CD8-positive, alpha-beta memory T cell (primary cell): ENCODE measurements around the gene OAS2. TPM values are rescaled to one million over a fixed set of nuclear protein-coding genes. Genes with fewer than 3 reads are reported as not detected.

Experiments used
- CTCF ChIA-PET: fragments of 350-600 bp; sonication (Branson Sonifier 250); formaldehyde crosslinking; loops from one replicate; lab custom pipeline; 2021; ENCODE audit warnings: antibody characterized with exemption; lab: Charles Lee
- POLR2A ChIA-PET: fragments of 350-600 bp; sonication (Branson Sonifier 250); formaldehyde crosslinking; loops from one replicate; lab custom pipeline; 2021; ENCODE audit warnings: antibody characterized with exemption; lab: Charles Lee
- DNase-seq, 5 donors: peaks; one replicate each; pipeline versions ENCODE4 v3.0.0 to v3.0.0-alpha.2; 2020 to 2022; ENCODE audit warnings: mixed read lengths in 1 of 5
- H3K27ac ChIP-seq: one replicate; pipeline ENCODE4 v1.7.0; 2013; ENCODE audit warnings: low read depth, mild to moderate bottlenecking, low read length, moderate library complexity
- H3K27me3 ChIP-seq: 2 replicates; pipeline ENCODE4 v1.7.0; 2013; ENCODE audit warnings: low read length, mild to moderate bottlenecking; ENCODE audit not compliant: insufficient read depth, poor library complexity, severe bottlenecking
- H3K36me3 ChIP-seq: 2 replicates; pipeline ENCODE4 v1.7.0; 2013; ENCODE audit warnings: mild to moderate bottlenecking, low read length, moderate library complexity; ENCODE audit not compliant: insufficient read depth
- H3K4me1 ChIP-seq: 2 replicates; pipeline ENCODE4 v1.7.0; 2013; ENCODE audit warnings: mild to moderate bottlenecking, low read length, moderate library complexity; ENCODE audit not compliant: insufficient read depth
- H3K4me3 ChIP-seq: 2 replicates; pipeline ENCODE4 v1.7.0; 2013; ENCODE audit warnings: mild to moderate bottlenecking, low read length
- H3K9me3 ChIP-seq: 2 replicates; pipeline ENCODE4 v1.7.0; 2013; ENCODE audit warnings: mild to moderate bottlenecking, low read length
- H3K27ac Mint-ChIP-seq, 8 donors: one replicate each; pipeline ENCODE4 v1.8.0; 2020 to 2021; ENCODE audit warnings: mixed read lengths in 8 of 8, mild to moderate bottlenecking in 6 of 8, inconsistent platforms in 3 of 8, moderate library complexity in 3 of 8
- H3K27me3 Mint-ChIP-seq, 2 donors: one replicate each; pipeline ENCODE4 v1.8.0; 2020 to 2021; ENCODE audit warnings: mixed read lengths in 2 of 2, mild to moderate bottlenecking in 1 of 2, moderate library complexity in 1 of 2
- H3K36me3 Mint-ChIP-seq, 3 donors: one replicate each; pipeline ENCODE4 v1.8.0; 2020 to 2021; ENCODE audit warnings: mixed read lengths in 3 of 3, inconsistent platforms in 1 of 3, mild to moderate bottlenecking in 1 of 3
- H3K4me1 Mint-ChIP-seq, 3 donors: one replicate each; pipeline ENCODE4 v1.8.0; 2020 to 2021; ENCODE audit warnings: mixed read lengths in 3 of 3, inconsistent platforms in 1 of 3, mild to moderate bottlenecking in 1 of 3
- H3K4me3 Mint-ChIP-seq, 7 donors: one replicate each; pipeline ENCODE4 v1.8.0; 2020 to 2021; ENCODE audit warnings: mixed read lengths in 7 of 7, mild to moderate bottlenecking in 6 of 7, moderate library complexity in 4 of 7, inconsistent platforms in 2 of 7
- H3K9me3 Mint-ChIP-seq, 5 donors: one replicate each; pipeline ENCODE4 v1.8.0; 2020 to 2022; ENCODE audit warnings: mixed read lengths in 5 of 5, mild to moderate bottlenecking in 3 of 5, moderate library complexity in 2 of 5, inconsistent platforms in 1 of 5
- polyA plus RNA-seq: library from polyadenylated mRNA; unstranded; fragments of 300-500 nt; fragmentation: Illumina TruSeq; gene quantifications from one replicate; pipeline ENCODE4 v1.2.3, GENCODE V29; 2021
- total RNA-seq, 2 experiments: library from RNA; stranded (reverse); gene quantifications; one replicate each; pipeline ENCODE4 v1.2.3, GENCODE V29; 2021

Gene OAS2
- total and polyA plus RNA-seq, 3 experiments from 2014 or later, result 40.1 to 50.9 (median 46.6) TPM

GRCh38 chr12:112961074-112961473 is 17.2 kb upstream of the OAS2 start:
- POLR2A ChIA-PET, result no interaction called here
- no peak overlapping the region for H3K4me3 Mint-ChIP-seq
- no peaks in the 10 kb centered on the region for H3K4me1 ChIP-seq

GRCh38 chr12:112961536-112961935 is 16.8 kb upstream of the OAS2 start:
- Histone ChIP-seq H3K4me3 (no peak overlapping the region), H3K27ac (no peak overlapping the region), H3K4me1 (no peaks in the 10 kb centered on the region), H3K36me3 (peaks cover 49% of the 10 kb centered on the region), H3K9me3 (no peaks in the 10 kb centered on the region), H3K27me3 (no peaks in the 10 kb centered on the region)
- Mint-ChIP-seq H3K4me1 (peaks cover 6 to 15% (median 11%) of the 10 kb centered on the region in 3 donors), H3K27me3 (no peaks in the 10 kb centered on the region), H3K9me3 (peaks cover 0 to 8% (median 5%) of the 10 kb centered on the region in 5 donors), H3K27ac (peak overlapping the region in 3 of 8 donors; percentile 2 to 38 (median 27)), H3K4me3 (no peak overlapping the region), H3K36me3 (peaks cover 47 to 93% (median 55%) of the 10 kb centered on the region in 3 donors)
- ChIA-PET CTCF (interaction anchor here (2.0 kb wide), 1 partner anchor 31 kb away, joined by 9 read pairs; no protein-coding TSS in a partner anchor), POLR2A (no interaction called here)
- no peak for DNase-seq

More at GRCh38 chr12:112961074-112961473, 17.2 kb upstream of the OAS2 start:
- H3K4me3 ChIP-seq, result no peak overlapping the region
- CTCF ChIA-PET, result interaction anchor here (2.0 kb wide), 1 partner anchor 32 kb away, joined by 9 read pairs; no protein-coding TSS in a partner anchor
- Mint-ChIP-seq H3K27me3 (no peaks in the 10 kb centered on the region), H3K36me3 (peaks cover 43 to 93% (median 60%) of the 10 kb centered on the region in 3 donors), H3K4me1 (peaks cover 9 to 18% (median 15%) of the 10 kb centered on the region in 3 donors), H3K9me3 (peaks cover 0 to 8% (median 5%) of the 10 kb centered on the region in 5 donors), H3K27ac (peak overlapping the region in 4 of 8 donors; percentile 2 to 38 (median 17))
- DNase-seq, result no peak
- no peaks in the 10 kb centered on the region for H3K9me3 ChIP-seq
- H3K27me3 ChIP-seq, result no peaks in the 10 kb centered on the region
- H3K27ac ChIP-seq, result no peak overlapping the region
- peaks cover 44% of the 10 kb centered on the region for H3K36me3 ChIP-seq

DNA sequence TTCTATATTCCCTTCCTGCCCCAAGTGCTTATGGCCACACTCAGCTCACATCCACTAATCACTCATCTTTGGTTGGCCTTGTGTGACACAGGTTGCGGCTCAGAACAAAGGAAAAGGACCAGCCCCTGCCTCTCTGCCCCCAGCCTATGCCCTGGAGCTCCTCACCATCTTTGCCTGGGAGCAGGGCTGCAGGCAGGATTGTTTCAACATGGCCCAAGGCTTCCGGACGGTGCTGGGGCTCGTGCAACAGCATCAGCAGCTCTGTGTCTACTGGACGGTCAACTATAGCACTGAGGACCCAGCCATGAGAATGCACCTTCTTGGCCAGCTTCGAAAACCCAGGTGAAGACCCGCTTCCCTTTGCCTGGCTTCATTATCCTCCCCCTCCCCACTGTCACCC is 15.8 kb upstream of the OAS2 start:
- Mint-ChIP-seq H3K36me3 (peaks cover 37 to 92% (median 45%) of the 10 kb centered on the region in 3 donors), H3K4me1 (peaks cover 4 to 11% (median 8%) of the 10 kb centered on the region in 3 donors), H3K27me3 (no peaks in the 10 kb centered on the region), H3K27ac (peak overlapping the region in 1 of 8 donors; percentile 29), H3K9me3 (peaks cover 0 to 8% (median 5%) of the 10 kb centered on the region in 5 donors), H3K4me3 (no peak overlapping the region)
- H3K9me3 ChIP-seq, result no peaks in the 10 kb centered on the region
- CTCF ChIA-PET, result interaction anchor here (2.0 kb wide), 1 partner anchor 30 kb away, joined by 9 read pairs; no protein-coding TSS in a partner anchor
- peaks cover 49% of the 10 kb centered on the region for H3K36me3 ChIP-seq
- no peaks in the 10 kb centered on the region for H3K4me1 ChIP-seq
- H3K27ac ChIP-seq, result no peak overlapping the region
- POLR2A ChIA-PET, result no interaction called here
- H3K4me3 ChIP-seq, result no peak overlapping the region
- H3K27me3 ChIP-seq, result no peaks in the 10 kb centered on the region
- DNase-seq, result no peak

DNA sequence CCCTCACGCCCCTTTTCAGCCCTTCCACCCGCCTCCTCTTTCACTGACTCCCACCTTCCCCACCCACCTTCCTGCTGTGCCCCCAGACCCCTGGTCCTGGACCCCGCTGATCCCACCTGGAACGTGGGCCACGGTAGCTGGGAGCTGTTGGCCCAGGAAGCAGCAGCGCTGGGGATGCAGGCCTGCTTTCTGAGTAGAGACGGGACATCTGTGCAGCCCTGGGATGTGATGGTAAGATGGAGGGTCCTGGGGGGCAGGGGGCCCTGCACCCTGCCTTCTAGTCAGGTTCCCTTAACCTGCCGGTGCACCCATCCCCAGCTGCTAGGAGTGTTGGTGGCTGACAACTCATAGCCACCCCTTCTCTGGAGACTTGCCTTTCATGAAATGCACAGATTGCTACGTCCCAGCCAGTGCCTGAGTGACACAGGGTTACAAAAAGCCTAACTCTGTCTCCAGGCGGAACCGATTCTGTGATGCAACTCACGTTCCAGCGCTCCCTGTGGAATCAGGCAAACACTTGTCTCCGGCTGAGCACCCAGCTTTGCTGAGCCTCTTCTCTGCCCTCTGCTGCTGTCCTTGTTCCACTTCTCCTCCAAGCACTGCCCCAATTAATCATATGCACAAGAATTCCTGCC is 15.0 kb upstream of the OAS2 start:
- Mint-ChIP-seq H3K9me3 (peaks cover 0 to 8% (median 3%) of the 10 kb centered on the region in 5 donors), H3K4me1 (peaks cover 4 to 11% (median 8%) of the 10 kb centered on the region in 3 donors), H3K36me3 (peaks cover 35 to 94% (median 43%) of the 10 kb centered on the region in 3 donors), H3K4me3 (no peak overlapping the region), H3K27me3 (no peaks in the 10 kb centered on the region), H3K27ac (no peak overlapping the region)
- no peaks in the 10 kb centered on the region for H3K4me1 ChIP-seq
- H3K27ac ChIP-seq, result no peak overlapping the region
- ChIA-PET CTCF (interaction anchor here (2.0 kb wide), 1 partner anchor 30 kb away, joined by 9 read pairs; no protein-coding TSS in a partner anchor), POLR2A (no interaction called here)
- H3K9me3 ChIP-seq, result no peaks in the 10 kb centered on the region
- DNase-seq, result no peak
- H3K27me3 ChIP-seq, result no peaks in the 10 kb centered on the region
- peaks cover 55% of the 10 kb centered on the region for H3K36me3 ChIP-seq
- H3K4me3 ChIP-seq, result no peak overlapping the region

DNA sequence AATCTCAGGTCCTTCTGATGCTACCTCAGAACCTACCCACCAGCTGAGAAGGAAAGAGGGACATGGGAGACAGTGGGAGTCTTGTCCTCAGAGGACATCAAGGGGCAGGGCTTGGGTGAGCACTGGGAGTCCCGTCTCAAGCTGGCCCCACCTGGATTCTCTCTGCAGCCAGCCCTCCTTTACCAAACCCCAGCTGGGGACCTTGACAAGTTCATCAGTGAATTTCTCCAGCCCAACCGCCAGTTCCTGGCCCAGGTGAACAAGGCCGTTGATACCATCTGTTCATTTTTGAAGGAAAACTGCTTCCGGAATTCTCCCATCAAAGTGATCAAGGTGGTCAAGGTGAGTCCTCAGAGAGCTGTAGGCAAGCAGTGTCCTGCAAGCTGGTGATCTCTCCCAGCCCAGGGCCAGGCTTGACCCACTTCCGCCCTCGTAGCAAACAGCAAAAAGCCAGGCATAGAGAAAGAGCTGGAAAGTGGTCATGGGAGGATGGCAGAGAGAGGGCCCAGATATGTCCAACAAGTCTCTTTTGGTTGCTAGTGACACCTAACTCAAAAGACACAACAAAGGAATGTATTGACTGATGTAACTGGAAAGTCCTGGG is 14.2 kb upstream of the OAS2 start:
- Histone ChIP-seq H3K4me3 (no peak overlapping the region), H3K27me3 (no peaks in the 10 kb centered on the region), H3K27ac (no peak overlapping the region), H3K4me1 (no peaks in the 10 kb centered on the region), H3K9me3 (no peaks in the 10 kb centered on the region), H3K36me3 (peaks cover 55% of the 10 kb centered on the region)
- DNase-seq, result no peak
- Mint-ChIP-seq H3K4me3 (no peak overlapping the region), H3K4me1 (peaks cover 4 to 11% (median 8%) of the 10 kb centered on the region in 3 donors), H3K9me3 (peaks cover 0 to 8% (median 3%) of the 10 kb centered on the region in 5 donors), H3K27ac (no peak overlapping the region), H3K27me3 (no peaks in the 10 kb centered on the region), H3K36me3 (peaks cover 35 to 98% (median 42%) of the 10 kb centered on the region in 3 donors)
- CTCF ChIA-PET, result interaction anchor here (0.9 kb wide), 1 partner anchor 25 kb away, joined by 3 read pairs; no protein-coding TSS in a partner anchor
- POLR2A ChIA-PET, result no interaction called here

DNA sequence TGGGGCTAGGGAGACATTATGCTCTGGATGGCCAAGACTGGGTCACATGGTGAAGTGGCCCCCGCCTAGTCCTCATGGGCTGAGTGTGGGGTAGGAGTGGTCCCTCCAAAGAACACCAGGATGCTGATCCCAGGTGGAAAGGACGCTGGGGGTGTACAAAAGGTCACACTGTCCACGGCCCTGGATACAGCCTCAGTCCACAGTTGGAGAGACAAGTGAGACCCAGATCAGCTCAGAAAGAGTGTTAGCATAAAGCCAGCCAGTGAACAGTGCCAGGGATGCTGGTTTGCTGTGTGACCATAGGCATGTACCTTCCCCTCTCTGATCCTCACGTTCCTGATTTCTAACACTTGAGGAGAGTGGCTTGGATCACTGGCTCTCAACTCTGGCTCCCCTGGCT is 13.4 kb upstream of the OAS2 start:
- ChIA-PET POLR2A (no interaction called here), CTCF (interaction anchor here (0.9 kb wide), 1 partner anchor 25 kb away, joined by 3 read pairs; no protein-coding TSS in a partner anchor)
- H3K36me3 Mint-ChIP-seq, result peaks cover 28 to 98% (median 34%) of the 10 kb centered on the region in 3 donors
- H3K4me1 ChIP-seq, result no peaks in the 10 kb centered on the region
- no peak for DNase-seq
- no peak overlapping the region for H3K4me3 Mint-ChIP-seq
- no peaks in the 10 kb centered on the region for H3K27me3 ChIP-seq
- no peak overlapping the region for H3K27ac ChIP-seq
- H3K4me3 ChIP-seq, result no peak overlapping the region
- H3K4me1 Mint-ChIP-seq, result peaks cover 0 to 5% (median 4%) of the 10 kb centered on the region in 3 donors
- H3K27ac Mint-ChIP-seq, result no peak overlapping the region
- no peaks in the 10 kb centered on the region for H3K27me3 Mint-ChIP-seq
- H3K36me3 ChIP-seq, result peaks cover 55% of the 10 kb centered on the region
- H3K9me3 ChIP-seq, result no peaks in the 10 kb centered on the region
- peaks cover 0 to 1% (median 0%) of the 10 kb centered on the region in 5 donors for H3K9me3 Mint-ChIP-seq

- ChIA-PET CTCF (no interaction called here), POLR2A (no interaction called here)
- no peaks in the 10 kb centered on the region for H3K27me3 ChIP-seq
- H3K4me1 ChIP-seq, result no peaks in the 10 kb centered on the region
- Mint-ChIP-seq H3K36me3 (peaks cover 27 to 98% (median 31%) of the 10 kb centered on the region in 3 donors), H3K4me3 (no peak overlapping the region), H3K27me3 (no peaks in the 10 kb centered on the region), H3K9me3 (no peaks in the 10 kb centered on the region), H3K27ac (no peak overlapping the region), H3K4me1 (peaks cover 0 to 4% (median 0%) of the 10 kb centered on the region in 3 donors)
- peaks cover 55% of the 10 kb centered on the region for H3K36me3 ChIP-seq
- H3K9me3 ChIP-seq, result no peaks in the 10 kb centered on the region
- DNase-seq, result no peak
- no peak overlapping the region for H3K4me3 ChIP-seq
- H3K27ac ChIP-seq, result no peak overlapping the region
Measured at GRCh38 chr12:112965643-112966042, 12.7 kb upstream of the OAS2 start.

DNA sequence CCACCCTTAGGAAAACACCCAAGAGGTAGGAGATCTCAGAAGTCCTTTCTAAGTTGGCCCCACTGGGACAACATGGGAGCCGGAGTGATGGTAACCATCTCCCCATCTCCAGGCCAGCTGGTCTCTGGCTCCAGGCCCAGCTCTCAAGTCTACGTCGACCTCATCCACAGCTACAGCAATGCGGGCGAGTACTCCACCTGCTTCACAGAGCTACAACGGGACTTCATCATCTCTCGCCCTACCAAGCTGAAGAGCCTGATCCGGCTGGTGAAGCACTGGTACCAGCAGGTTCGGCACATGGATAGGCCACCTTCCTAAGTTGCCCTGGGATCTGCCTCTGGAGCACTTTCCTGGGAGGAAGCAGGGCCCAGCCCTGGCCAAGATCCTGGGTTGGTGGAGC is 11.0 kb upstream of the OAS2 start:
- CTCF ChIA-PET, result no interaction called here
- POLR2A ChIA-PET, result no interaction called here
- peaks cover 40% of the 10 kb centered on the region for H3K36me3 ChIP-seq

More for the DNA sequence above, 11.0 kb upstream of the OAS2 start:
- no peaks in the 10 kb centered on the region for H3K9me3 Mint-ChIP-seq
- H3K9me3 ChIP-seq, result no peaks in the 10 kb centered on the region
- no peaks in the 10 kb centered on the region for H3K27me3 ChIP-seq
- H3K27ac Mint-ChIP-seq, result peak overlapping the region in 2 of 8 donors; percentile 23 to 47
- H3K4me3 Mint-ChIP-seq, result no peak overlapping the region
- no peaks in the 10 kb centered on the region for H3K4me1 Mint-ChIP-seq
- no peaks in the 10 kb centered on the region for H3K27me3 Mint-ChIP-seq
- no peak for DNase-seq
- no peak overlapping the region for H3K27ac ChIP-seq
- H3K36me3 Mint-ChIP-seq, result peaks cover 11 to 87% (median 24%) of the 10 kb centered on the region in 3 donors
- H3K4me3 ChIP-seq, result no peak overlapping the region
- no peaks in the 10 kb centered on the region for H3K4me1 ChIP-seq
